MCF 10A (cell line): ENCODE measurements around the gene MAP3K5. TPM values are rescaled to one million over a fixed set of nuclear protein-coding genes. Genes with fewer than 3 reads are reported as not detected.
A peak's percentile ranks its signal among the peaks of the same experiment; 100 is the strongest.

Source experiments
- BruUV-seq: library from RNA; stranded (reverse); fragments of 400-500 nt; replicated peaks from 2 replicates; lab custom pipeline; 2021; lab: Mats Ljungman, UMichigan
- CTCF ChIA-PET: fragments of 300-600 bp; sonication (Branson Sonifier 250); formaldehyde crosslinking; extraction: SDS; loops from one replicate; lab custom pipeline; 2021; ENCODE audit warnings: antibody characterized with exemption, inconsistent platforms; lab: Yijun Ruan, JAX
- POLR2A ChIA-PET: fragments of 300-600, 350-650 bp; sonication (Branson Sonifier 250); formaldehyde crosslinking; extraction: SDS; loops from one replicate; lab custom pipeline; 2020; ENCODE audit warnings: antibody characterized with exemption, inconsistent platforms; lab: Yijun Ruan, JAX
- DNase-seq: peaks from one replicate; pipeline ENCODE4 v3.0.0-alpha.2; 2018; ENCODE audit not compliant: unreplicated experiment
- H3K27ac Mint-ChIP-seq: one replicate; pipeline ENCODE4 v1.8.0; 2022; ENCODE audit warnings: mild to moderate bottlenecking, low read depth, mixed read lengths; ENCODE audit not compliant: unreplicated experiment
- H3K27me3 Mint-ChIP-seq: one replicate; pipeline ENCODE4 v1.8.0; 2022; ENCODE audit warnings: mixed read lengths; ENCODE audit not compliant: insufficient read depth, unreplicated experiment
- H3K36me3 Mint-ChIP-seq: one replicate; pipeline ENCODE4 v1.8.0; 2022; ENCODE audit warnings: mild to moderate bottlenecking, moderate library complexity, mixed read lengths; ENCODE audit not compliant: insufficient read depth, unreplicated experiment
- H3K4me1 Mint-ChIP-seq: one replicate; pipeline ENCODE4 v1.8.0; 2022; ENCODE audit warnings: mixed read lengths; ENCODE audit not compliant: insufficient read depth, unreplicated experiment
- H3K4me3 Mint-ChIP-seq: one replicate; pipeline ENCODE4 v1.8.0; 2022; ENCODE audit warnings: mild to moderate bottlenecking, moderate library complexity, mixed read lengths; ENCODE audit not compliant: unreplicated experiment
- H3K9me3 Mint-ChIP-seq: one replicate; pipeline ENCODE4 v1.8.0; 2022; ENCODE audit warnings: mixed read lengths; ENCODE audit not compliant: unreplicated experiment
- CTCF ChIP-seq: fragments of 200-600 bp; IDR thresholded peaks from one replicate; pipeline ENCODE4 v1.8.0; 2022; ENCODE audit warnings: antibody characterized with exemption, mild to moderate bottlenecking; ENCODE audit not compliant: unreplicated experiment
- intact Hi-C: fragments of 100-400 bp; cut with micrococcal nuclease; formaldehyde crosslinking; loops from 2 replicates; pipeline ENCODE4 v1.14.1; 2022
- total RNA-seq: library from RNA; stranded (reverse); gene quantifications from 2 replicates; pipeline ENCODE4 v1.2.3, GENCODE V29; 2022

Gene MAP3K5
- total RNA-seq, 1 experiment from 2014 or later: 8.4 TPM

GRCh38 chr6:136614994-136615393, 177.3 kb downstream of the MAP3K5 start:
- peaks cover 8% of the 10 kb centered on the region for H3K4me1 Mint-ChIP-seq
- intact Hi-C loops: no loop called here
- ChIA-PET POLR2A (interaction anchor here (0.9 to 2.1 kb wide), 2 partner anchors 31 to 177 kb away, joined by 3 to 5 read pairs; partner anchors contain the start of gene MAP3K5), CTCF (interaction anchor here (1.7 to 3.3 kb wide), 3 partner anchors 13 to 177 kb away, joined by 5 to 15 read pairs (median 6); partner anchors contain the start of gene MAP3K5)
- peak overlapping the region; percentile 9 for H3K27ac Mint-ChIP-seq
- no peak for TF ChIP-seq CTCF
- peaks cover 19% of the 10 kb centered on the region for H3K36me3 Mint-ChIP-seq
- H3K4me3 Mint-ChIP-seq: no peak overlapping the region
- DNase-seq: no peak
- no peaks in the 10 kb centered on the region for H3K27me3 Mint-ChIP-seq
- H3K9me3 Mint-ChIP-seq: no peaks in the 10 kb centered on the region
- no TSS peak for BruUV-seq

GRCh38 chr6:136614350-136614749, 177.9 kb downstream of the MAP3K5 start:
- BruUV-seq: no TSS peak
- no peak overlapping the region for H3K4me3 Mint-ChIP-seq
- H3K36me3 Mint-ChIP-seq: peaks cover 19% of the 10 kb centered on the region
- no peak for DNase-seq
- peaks cover 13% of the 10 kb centered on the region for H3K4me1 Mint-ChIP-seq
- H3K27me3 Mint-ChIP-seq: no peaks in the 10 kb centered on the region
- TF ChIP-seq CTCF: no peak
- ChIA-PET CTCF (interaction anchor here (1.7 to 3.3 kb wide), 3 partner anchors 13 to 178 kb away, joined by 6 to 15 read pairs (median 7); partner anchors contain the start of gene MAP3K5), POLR2A (interaction anchor here (0.9 to 2.1 kb wide), 3 partner anchors 12 to 178 kb away, joined by 3 to 5 read pairs (median 5); partner anchors contain the start of gene MAP3K5)
- intact Hi-C loops: no loop called here
- H3K9me3 Mint-ChIP-seq: no peaks in the 10 kb centered on the region
- H3K27ac Mint-ChIP-seq: no peak overlapping the region

- Mint-ChIP-seq H3K4me3 (no peak overlapping the region), H3K4me1 (peaks cover 21% of the 10 kb centered on the region), H3K27ac (no peak overlapping the region), H3K9me3 (no peaks in the 10 kb centered on the region), H3K27me3 (no peaks in the 10 kb centered on the region), H3K36me3 (peaks cover 19% of the 10 kb centered on the region)
- ChIA-PET CTCF (interaction anchor here (0.7 to 3.3 kb wide), 3 partner anchors 31 to 185 kb away, joined by 3 to 15 read pairs (median 7); partner anchors contain the start of gene MAP3K5), POLR2A (interaction anchor here (2.1 kb wide), 2 partner anchors 11 to 179 kb away, joined by 5 read pairs; partner anchors contain the start of gene MAP3K5)
- intact Hi-C loops: no loop called here
- no peak for TF ChIP-seq CTCF
- no peak for DNase-seq
- no TSS peak for BruUV-seq
Observed at GRCh38 chr6:136613477-136613876, 178.8 kb downstream of the MAP3K5 start.

GRCh38 chr6:136612666-136613389, 179.4 kb downstream of the MAP3K5 start:
- peaks cover 28% of the 10 kb centered on the region for H3K4me1 Mint-ChIP-seq
- no peaks in the 10 kb centered on the region for H3K27me3 Mint-ChIP-seq
- peaks cover 19% of the 10 kb centered on the region for H3K36me3 Mint-ChIP-seq
- TF ChIP-seq CTCF: no peak
- no peak overlapping the region for H3K27ac Mint-ChIP-seq
- H3K4me3 Mint-ChIP-seq: no peak overlapping the region
- no peaks in the 10 kb centered on the region for H3K9me3 Mint-ChIP-seq
- DNase-seq: no peak
- ChIA-PET CTCF (interaction anchor here (0.7 to 3.3 kb wide), 5 partner anchors 16 to 185 kb away, joined by 3 to 15 read pairs (median 4); partner anchors contain the start of gene MAP3K5), POLR2A (interaction anchor here (0.7 to 2.1 kb wide), 4 partner anchors 10 to 179 kb away, joined by 3 to 10 read pairs (median 4); partner anchors contain the start of gene MAP3K5)
- BruUV-seq: no TSS peak
- intact Hi-C loops: no loop called here
